HG02759 (cell line): ENCODE data around the gene GIMAP5.
A peak's percentile ranks its signal among the peaks of the same experiment; 100 is the strongest.

Experiments used
- ATAC-seq: cut with Tn5 transposase; IDR thresholded peaks from one replicate; pipeline ENCODE4 v1.9.1; 2021; ENCODE audit warnings: mild to moderate bottlenecking, moderate library complexity; ENCODE audit not compliant: unreplicated experiment

Gene GIMAP5

DNA sequence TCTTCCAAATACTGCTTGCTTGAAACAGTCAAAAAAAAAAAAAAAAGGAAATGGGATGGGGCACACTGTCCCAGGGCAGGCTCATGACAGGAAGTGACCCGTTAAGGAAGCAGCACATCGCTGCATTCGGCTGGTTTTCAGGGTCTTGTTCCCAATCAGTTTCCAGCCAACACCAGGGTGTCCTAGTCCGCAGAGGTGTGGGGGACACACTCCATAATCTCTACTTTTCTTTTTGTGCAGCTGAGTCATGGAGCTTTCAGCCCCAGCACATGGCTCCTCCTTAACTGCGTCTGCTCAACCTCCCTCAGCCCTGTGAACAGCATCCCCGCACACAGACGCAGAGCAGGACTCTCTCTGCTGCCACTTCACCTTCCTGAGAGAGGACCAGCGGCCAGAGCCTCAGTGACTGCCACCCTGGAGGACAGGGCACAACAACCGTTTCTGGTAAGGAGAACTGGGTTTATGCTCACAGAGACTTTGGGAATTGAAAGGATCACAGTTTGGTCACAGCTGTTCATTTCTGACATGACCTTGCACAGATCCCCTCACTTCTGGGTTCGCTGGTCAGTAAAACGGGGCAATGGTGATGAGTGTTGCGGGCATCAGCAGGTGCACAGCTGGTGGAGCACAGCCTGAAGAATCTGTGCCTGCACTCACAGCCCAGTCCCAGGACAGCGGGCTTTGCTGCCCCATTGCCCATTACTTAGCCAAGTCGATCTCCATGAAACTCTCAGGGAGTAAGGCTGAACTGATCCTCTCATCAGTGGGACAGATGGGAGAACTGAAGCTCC lies at the start of gene GIMAP5:
Gene GIMAP5, plus strand, starts transcription at position 154 of the 791 bp plus-strand sequence. CDS start 3,467 bp downstream, outside the sequence.
- ATAC-seq: peak; percentile 59

DNA sequence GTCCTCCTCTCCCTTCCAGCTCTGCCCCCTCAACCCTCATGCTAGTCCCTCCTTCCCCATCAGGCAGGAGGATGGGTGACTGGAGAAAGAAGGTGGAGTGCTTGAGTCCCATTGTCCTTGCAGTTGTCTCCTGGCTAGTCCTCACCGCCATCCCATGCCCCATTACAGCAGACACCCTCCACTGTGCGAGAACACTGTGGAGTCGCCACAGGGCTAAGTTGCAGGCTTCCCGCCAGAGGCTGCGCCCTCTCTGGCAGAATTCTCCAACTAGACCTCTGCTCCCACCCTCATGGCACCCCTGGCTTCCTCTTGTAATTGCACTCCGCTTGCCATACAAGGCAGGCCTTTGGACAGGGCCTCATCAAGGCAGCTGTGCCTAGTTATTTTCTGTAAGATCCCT lies 48.6 kb upstream of the GIMAP5 start:
- ATAC-seq: no peak

DNA sequence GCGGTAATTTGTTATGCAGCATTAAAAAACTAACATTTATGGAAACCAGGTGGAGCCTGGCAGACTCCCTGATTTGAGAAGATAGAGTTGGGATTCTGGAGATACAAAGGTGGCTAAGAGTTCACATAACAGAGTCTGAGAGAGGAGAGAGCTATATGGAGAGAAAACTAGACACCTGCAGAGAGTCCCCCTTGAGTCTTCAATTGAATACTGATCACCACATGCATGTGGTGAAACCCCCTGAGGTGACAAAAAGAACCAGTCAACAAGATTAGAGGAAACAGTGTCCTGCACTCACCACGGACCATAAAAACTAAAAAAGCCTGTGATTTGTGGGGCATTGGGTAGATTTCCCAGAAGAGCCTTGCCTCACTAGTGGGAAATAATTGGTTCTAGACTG lies 41.6 kb upstream of the GIMAP5 start:
- ATAC-seq: no peak

DNA sequence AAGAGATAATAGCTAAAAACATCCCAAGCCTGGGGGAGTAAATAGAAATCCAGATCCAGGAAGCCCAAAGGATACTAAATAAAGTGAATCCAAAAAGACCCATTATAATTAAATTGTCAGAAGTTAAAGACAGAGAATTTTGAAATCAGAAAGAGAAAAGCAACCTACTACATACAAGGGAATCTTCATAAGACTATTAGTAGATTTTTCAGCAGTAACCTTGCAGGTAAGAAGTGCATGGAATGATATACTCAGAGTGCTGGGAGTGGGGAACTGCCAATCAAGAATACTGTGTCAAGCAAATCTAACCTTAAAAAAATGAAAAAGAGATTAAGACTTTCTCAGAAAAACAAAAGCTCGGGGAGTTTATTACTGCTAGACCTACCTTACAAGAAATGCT lies 34.0 kb upstream of the GIMAP5 start:
- no peak for ATAC-seq

DNA sequence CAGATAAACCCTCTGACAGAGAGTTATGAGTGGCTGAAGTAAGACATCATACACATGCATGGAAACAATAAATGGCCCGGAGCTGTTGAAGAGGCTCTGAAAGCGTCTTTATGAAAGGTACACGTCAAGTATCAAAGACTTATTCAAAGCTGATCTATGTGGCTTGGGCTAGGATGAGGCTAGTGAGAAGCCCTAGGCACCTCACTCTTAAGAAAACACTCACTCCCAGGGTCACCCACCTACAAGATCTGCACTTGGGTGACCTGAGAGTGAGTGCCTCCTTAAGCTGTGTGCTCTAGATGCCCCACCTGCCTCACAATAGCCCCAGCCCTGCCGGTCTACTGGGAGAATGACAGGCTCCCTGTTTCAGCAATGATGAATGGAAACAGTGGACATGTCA lies 21.9 kb upstream of the GIMAP5 start:
- ATAC-seq: no peak

DNA sequence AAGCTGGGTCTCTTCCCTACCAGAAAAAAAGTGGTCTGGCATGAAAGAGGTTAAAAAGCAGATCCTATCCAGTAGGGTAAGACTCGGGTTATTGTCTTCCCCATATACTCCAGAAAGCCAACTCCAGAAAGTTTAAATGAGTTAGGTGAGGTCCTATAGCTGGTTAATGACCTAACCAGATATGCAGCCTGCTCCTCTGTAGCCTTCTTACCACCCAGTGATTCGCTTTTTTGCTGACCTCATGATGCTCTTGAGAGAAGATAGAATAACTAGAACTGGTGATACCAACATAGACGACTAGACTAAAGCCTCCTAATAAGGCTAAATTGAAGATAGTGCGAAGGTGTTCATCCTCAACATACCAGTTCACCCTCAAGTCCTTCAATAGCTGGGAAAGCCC lies 21.5 kb upstream of the GIMAP5 start:
- no peak for ATAC-seq

DNA sequence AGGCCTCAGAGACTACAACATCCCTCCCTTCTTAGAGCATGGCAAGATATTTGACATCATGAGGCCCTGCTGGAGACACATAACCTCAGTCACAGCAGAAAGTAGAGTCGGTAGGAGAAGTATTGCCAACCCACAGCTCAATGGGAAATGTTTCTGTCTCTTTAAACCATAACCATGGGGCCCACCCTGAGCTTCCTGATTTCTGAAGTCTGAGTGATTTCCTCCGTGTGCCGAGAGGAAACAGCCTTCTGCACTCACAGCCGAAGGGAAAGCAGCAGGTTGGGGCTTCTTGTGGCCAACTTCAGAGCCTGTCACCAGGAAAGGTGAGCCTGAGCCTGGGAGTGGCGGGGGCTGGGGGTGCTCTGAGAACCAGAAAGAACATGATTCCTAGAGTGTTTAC lies 20.9 kb upstream of the GIMAP5 start, which contains the start of gene GIMAP1:
Gene GIMAP1, plus strand, starts transcription at position 246 of the 400 bp plus-strand sequence. CDS start 2,435 bp downstream, outside the sequence.
- no peak for ATAC-seq

DNA sequence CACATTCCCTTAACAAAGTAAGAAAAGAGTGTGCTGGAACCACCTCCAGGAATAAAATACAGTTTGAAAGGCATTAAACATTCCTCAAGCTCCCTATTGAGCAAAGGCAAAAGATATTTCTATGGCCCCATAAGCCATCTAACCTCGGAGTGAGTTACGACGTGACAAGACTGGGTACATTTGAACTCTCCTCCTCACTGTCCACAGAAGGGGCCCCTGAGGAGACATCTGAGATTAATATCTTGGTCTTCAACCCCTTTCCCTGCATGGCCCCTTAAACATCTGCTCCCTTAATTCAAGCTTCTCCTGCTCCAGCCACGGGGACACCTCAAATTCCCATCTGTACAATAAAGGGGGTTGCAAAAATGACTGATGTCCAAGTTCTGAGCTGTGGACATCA lies 20.3 kb upstream of the GIMAP5 start:
- no peak for ATAC-seq

DNA sequence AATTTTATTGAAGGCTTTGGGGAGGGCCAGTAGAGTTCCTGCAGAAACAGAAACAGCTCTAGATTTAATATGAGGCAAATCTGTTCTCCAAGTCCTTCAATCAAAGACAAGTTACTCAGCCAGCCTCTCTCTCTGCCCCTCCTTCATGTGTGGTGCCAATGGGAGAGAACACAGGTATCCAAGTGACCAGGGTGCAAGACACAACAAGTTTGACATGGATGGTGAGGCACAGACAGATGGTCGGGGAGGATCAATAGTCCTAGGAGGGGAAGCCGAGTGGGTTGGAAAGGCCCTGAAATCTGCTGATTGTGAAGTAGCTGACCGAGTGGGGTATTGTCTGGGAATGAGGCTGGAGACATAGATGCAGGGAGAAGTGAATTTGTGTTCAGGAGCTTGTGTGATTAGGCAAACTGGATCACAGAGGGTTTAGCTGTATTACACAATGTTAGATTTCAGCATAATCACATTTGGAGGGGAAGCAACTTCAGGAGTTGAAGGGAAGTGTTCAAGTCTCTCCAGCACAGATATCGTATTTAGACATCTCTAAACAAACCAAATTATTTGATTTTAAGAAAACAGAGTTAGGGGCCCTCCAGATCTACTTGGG lies 19.3 kb upstream of the GIMAP5 start:
- ATAC-seq: no peak

DNA sequence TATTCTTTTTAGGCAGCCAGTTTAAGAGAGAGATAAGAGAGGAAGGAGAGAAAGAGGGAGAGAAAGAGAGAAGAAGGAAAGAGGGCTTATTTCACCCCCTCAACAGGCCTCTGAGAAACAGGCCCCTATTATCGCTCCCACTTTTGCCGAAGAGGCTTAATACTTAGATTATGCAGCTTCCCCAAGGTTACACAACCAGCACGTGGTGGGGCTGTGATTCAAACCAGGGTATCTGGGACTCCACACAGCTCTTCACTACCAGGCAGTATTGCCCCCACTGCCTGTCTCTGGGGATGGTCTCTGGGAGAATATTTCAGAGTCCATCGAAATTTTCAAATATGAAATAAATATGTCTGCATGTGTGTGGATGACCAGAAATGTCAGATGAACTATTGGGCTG lies 17.8 kb upstream of the GIMAP5 start:
- ATAC-seq: no peak

DNA sequence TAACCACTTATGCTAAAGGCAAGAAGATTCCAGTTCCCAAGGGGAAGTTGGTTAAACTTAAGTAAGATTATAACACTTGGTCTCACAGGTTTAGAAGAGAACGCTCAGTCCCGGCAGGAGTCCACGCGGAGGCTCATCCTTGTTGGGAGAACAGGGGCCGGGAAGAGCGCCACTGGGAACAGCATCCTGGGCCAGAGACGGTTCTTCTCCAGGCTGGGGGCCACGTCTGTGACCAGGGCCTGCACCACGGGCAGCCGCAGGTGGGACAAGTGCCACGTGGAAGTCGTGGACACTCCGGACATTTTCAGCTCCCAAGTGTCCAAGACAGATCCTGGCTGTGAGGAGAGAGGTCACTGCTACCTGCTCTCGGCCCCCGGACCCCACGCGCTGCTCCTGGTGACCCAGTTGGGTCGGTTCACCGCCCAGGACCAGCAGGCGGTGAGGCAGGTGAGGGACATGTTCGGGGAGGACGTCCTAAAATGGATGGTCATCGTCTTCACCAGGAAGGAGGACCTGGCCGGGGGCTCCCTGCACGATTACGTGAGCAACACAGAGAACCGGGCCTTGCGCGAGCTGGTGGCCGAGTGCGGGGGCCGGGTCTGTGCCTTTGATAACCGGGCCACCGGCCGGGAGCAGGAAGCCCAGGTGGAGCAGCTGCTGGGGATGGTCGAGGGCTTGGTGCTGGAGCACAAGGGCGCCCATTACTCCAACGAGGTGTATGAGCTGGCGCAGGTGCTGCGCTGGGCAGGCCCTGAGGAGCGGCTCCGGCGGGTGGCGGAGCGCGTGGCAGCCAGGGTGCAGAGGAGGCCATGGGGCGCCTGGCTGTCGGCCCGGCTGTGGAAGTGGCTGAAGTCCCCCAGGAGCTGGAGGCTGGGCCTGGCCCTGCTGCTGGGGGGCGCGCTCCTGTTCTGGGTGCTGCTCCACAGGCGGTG lies 17.0 kb upstream of the GIMAP5 start:
- ATAC-seq: no peak

DNA sequence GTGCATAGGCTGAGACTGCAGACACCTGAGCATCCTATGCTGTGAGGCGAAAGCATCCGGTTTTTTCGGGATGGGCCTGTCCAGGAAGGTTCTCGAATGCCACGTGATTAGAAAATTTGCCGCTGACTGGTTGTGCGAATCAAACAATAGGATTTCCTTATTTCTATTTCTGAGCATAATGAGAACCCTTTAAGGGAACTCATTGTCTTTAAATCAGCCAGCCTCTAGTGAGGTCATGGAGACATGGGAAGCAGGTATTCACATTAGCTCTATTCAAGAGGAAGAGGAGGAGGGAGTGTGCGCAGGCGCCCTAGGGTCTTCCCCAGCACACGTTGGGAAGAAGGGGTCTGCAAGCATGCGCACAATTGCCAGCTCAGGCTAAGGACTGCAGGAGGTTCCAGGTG lies 15.2 kb upstream of the GIMAP5 start:
- no peak for ATAC-seq

DNA sequence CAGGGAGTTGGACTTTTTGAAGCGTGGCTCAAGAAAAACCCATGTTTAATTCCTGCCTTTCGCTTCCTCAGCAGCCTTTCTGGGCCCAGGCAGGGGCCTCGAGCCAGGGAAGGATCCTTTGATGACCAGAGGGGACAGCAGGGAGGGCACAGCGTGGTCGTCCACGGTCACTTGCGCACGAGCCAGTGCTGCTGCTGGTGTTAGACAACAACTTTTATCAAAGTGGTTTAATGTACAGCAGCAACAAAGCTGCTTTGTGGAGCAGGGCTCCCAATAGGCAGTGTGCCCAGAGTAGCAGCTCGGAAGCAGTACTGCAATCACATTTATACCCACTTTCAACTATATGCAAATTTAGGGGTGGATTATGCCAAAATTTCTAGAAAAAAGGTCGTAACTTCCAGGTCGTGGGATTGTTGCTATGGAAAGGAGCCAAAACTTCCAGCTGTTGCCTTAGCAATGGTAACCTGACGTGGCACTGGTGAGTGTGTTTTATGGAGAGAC lies 14.7 kb upstream of the GIMAP5 start:
- no peak for ATAC-seq

DNA sequence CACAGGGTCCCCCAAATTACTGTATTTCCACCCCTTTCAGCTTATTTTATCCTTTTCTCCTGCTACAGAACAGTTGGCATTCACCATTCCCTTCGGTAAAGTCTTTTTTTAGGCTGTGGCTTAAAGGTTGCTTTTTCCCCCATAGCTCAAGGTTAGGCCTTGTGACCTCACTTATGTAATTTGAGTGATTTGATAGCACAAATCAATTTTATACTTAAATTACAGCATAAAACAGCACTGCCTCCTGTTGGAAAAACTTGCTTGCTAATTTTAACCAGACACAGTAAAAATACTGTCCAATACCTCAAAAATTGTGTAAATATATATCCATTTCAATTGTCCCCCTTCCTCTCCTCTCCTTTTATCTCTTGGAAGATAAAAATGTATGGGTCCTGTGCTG lies 13.8 kb upstream of the GIMAP5 start:
- no peak for ATAC-seq

DNA sequence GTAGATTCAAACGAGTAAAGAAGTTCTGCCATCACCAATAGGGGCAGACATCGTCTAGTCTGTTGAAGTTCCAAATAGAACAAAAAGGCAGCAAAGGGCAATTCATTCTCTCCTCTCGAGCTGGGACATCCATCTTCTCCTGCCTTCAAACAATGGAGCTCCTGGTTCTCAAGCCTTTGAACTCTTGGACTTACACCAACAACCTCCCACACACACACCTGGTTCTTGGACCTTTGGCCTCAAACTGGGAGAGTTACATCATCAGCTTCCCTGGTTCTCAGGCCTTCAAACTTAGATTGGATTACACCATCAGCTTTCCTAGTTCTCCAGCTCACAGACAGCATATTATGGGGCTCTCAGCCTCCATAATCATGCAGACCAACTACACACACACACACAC lies 9.8 kb upstream of the GIMAP5 start:
- ATAC-seq: no peak

DNA sequence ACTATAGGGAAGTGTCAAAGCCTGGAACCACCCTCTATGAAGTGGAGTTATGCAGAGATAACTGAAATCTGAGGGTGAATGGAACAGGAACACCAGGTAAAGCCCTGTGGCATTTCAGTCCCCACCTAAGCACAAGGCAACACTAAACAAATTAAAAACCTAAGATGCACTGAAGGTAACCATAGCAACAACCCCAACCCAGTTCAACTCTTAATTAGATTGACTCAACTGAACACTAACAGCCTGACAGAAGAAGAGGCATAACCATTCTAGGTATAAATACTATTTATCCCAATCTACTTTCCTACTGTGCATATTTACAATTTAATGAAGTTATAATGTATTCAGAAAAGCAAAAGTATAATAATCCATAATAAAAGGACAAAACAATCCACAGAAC lies 9.2 kb upstream of the GIMAP5 start:
- ATAC-seq: no peak

DNA sequence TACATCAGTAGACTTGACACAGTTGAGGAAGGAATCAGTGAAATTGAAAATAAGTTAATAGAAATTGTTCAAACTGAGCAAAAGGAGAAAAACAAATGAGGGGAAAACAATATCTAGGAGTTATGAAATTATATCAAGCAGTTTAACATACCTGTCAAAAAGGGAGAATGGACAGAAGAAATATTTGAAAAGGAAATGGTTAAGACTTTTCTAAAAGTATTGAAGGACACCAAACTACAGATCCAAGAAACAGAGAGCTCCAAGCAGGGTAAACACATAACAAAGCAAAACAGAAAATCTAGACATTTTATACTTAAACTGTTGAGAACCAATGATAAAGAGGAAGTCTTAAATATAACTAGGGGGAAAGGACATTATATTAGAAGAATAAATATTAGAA lies 8.6 kb upstream of the GIMAP5 start:
- ATAC-seq: no peak

DNA sequence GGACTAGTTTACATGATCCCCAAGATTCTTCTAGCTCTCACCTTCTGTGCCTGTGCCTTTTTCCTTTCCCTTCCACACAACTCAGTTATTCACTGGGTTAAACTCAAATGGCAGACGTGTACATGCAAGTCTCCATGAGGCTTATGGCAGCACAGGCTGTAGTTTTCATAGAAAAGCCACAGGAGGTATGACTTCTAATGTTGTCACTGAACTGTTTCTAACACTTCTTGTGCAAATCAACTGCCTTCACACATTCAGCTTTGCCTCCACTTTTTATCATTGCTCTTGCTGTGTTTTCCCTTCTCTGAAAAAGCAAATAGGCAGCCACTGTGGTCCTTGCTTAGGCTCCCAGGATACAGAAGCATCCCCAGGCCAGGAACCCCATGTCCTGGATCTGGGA lies 5.3 kb upstream of the GIMAP5 start:
- no peak for ATAC-seq

DNA sequence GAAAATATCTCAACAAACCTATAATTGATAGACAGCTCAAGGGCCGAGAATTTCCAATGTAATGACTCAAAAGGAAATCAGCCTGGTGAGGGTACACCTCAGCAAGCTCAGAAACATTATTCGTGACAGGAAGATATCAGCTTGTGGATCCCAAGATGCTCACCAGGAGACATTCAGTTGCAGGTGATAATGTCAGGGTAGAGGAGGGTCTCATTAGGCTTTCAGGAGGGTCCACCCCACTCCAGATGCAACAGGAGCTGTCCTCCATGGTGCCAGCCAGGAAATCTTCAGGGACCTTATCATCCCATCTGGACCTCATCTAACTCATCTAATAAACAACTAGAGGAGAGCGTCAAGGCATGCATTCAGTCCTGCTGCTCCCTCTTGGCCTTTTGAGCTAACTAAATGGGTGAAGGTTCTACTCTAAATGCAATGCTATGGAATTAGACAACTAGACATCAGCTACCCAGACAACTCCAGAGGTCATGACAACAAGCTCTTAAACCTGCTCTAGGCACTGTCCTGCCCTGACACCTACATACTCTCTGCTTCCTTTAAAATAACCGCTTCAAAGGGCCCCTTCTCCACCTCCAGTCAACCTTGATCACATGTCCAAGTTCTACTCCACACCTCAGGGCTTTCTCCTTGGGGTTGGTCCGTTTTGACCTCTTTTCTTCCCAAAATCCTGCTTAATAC lies 4.3 kb upstream of the GIMAP5 start:
- no peak for ATAC-seq

DNA sequence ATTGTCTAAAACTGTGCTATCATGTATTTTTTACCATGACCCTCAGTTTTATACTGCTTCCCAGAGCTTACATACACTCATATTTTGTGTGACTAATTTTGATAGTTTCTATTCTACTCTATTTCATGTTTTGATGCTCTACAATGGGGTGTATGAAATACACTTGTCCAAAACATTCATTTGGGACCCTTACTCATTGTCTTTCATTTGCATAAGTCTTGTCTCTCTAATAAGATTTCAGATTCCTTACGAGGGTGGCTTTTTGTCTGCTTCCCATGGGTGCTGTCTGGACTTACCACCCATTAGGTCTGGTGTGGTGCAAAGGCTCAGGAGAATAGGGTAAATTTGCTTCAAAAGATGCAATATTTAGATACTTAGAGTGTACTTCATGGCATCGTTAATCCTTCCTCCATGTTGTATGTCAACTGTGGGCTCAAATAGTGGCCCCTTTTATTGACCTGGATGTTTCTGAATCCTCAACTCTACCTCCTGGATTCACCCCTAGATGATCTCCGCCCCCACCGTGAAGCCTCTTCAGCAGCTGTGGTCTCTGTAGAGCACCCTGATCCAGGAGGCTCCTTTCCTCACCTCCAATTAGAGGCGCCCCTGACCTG lies 3.6 kb upstream of the GIMAP5 start:
- no peak for ATAC-seq
